Measurements from ENCODE around the gene COX7B.

COX7B gene

GRCh38 chrX:77945910-77946545 is 46.8 kb downstream of the COX7B start:
- DNase-seq (ENCODE audit: low read depth in 2 of 2): no peak

GRCh38 chrX:77946571-77946970 is 47.3 kb downstream of the COX7B start:
- no peak for DNase-seq (ENCODE audit: low read depth in 2 of 2)

GRCh38 chrX:77949840-77950239 is 50.6 kb downstream of the COX7B start:
- DNase-seq (ENCODE audit: low read depth in 2 of 2): no peak

- no peak for DNase-seq (ENCODE audit: low read depth in 2 of 2)
Measured at GRCh38 chrX:77952173-77952572, 52.9 kb downstream of the COX7B start.

- DNase-seq (ENCODE audit: low read depth in 2 of 2): no peak
Measured at GRCh38 chrX:77953302-77953701, 54.0 kb downstream of the COX7B start.

- DNase-seq (ENCODE audit: low read depth in 2 of 2): no peak
Measured at GRCh38 chrX:77953708-77954107, 54.4 kb downstream of the COX7B start.
